Measurements from ENCODE around the gene ZNF484. TPM values are rescaled to one million over a fixed set of nuclear protein-coding genes. Genes with fewer than 3 reads are reported as not detected.
A peak's percentile ranks its signal among the peaks of the same experiment; 100 is the strongest.

The ZNF484 gene
- polyA plus RNA-seq = 2.7 to 4.0 TPM (median 2.9 TPM) in 3 replicates
- 1.0 TPM for polyA plus RNA-seq (2011; ENCODE audit: low read depth)
- polyA plus RNA-seq (2011; cell fraction: cytosol; rRNA removed) = 0.86 and 2.3 TPM in 2 replicates
- polyA plus RNA-seq (2011; cell fraction: nucleus; rRNA removed) = 4.2 and 4.8 TPM in 2 replicates
- polyA plus RNA-seq (2012; ENCODE audit: low replicate concordance) = 1.5 and 2.4 TPM in 2 replicates
- polyA minus RNA-seq = 0.85 to 12.8 TPM (median 7.3 TPM) in 3 replicates
- 4.8 TPM for polyA minus RNA-seq (2011; cell fraction: cytosol; rRNA and poly(A)+ RNA removed)
- 9.5 and 18.8 TPM in 2 replicates for polyA minus RNA-seq (2011; cell fraction: nucleus; rRNA and poly(A)+ RNA removed)

DNA sequence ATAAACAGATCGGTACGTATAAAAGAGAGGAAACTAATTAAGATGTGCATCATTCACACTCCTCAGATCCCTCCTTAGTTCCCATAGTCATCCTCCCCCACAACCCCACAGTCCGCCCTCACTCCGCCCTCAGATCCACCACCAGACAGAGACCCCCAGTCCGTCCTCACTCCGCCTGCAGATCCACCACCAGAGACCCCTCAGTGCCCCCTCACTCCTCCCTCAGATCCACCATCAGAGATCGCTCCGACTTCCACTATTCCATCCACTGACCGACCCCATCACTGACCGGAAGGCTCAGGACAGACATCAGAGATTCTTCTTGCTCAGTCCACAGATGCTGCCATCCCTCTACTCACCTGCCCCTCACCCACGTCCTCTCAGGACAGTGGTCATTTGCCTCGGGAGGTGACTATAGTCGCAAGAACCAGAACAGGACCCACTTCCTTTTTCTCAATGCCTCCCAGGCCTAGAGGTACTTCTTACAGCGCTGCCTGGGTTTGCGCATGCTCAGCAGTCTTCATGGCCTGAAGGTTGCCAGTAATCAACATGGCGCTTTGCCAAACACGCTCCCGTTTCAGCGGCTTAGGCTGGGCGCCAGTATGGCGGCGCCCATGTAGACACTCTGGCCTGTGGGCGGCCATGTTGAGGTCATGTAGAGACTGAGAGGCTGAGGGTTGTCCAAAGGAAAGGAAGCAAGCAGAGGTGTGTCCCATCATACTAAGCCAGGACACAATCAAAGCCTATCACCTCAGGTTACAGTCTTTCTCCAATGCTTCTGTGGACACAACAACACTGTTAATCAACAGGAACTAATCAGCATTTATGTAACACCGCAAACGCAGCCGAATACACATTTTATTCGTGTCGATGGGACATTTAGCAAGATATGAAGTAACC, at the start of gene ZNF484:
ZNF484 (minus strand) TSS at position 508 of the 900 bp plus-strand sequence. CDS start 3,009 bp downstream, outside the sequence.
- dilution Hi-C loops (cut with MboI; ENCODE audit: extremely low pct_ligation_motif_present, low sequenced_read_pairs) = no loop called here
- H3K79me2 ChIP-seq (ENCODE audit: control insufficient read depth, insufficient read depth, low read length) = peaks cover 20% of the 10 kb centered on the region

DNA sequence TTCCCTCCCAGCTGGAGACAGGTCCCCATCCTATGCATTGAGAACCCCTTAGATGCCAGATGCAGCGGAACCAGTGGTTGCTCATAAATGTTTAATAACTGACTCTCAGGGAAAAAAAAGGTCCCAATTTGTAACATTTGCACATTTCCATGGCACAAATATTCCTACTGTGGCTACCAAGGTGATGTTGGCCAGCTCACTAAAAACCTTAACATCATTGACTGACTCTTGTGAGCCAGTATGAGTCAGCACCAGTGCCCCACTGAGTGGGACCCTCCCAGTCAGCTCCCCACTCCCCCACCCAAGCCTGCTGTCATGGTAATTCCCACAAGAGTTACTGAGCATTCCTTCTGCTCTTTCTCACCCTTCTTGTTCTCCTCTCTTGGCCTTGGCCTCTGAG, 42.6 kb upstream of the ZNF484 start:
- no peak for FAIRE-seq
- Histone ChIP-seq H3K79me2 (ENCODE audit: control insufficient read depth, insufficient read depth, low read length) (no peaks in the 10 kb centered on the region), H3K9me1 (ENCODE audit: control insufficient read depth, extremely low read depth, insufficient read depth, low read length) (no peaks in the 10 kb centered on the region), H4K20me1 (ENCODE audit: control insufficient read depth, extremely low read depth, insufficient read depth, low read length) (no peaks in the 10 kb centered on the region), H2AFZ (ENCODE audit: control insufficient read depth, low read length) (no peak overlapping the region), H3K4me1 (ENCODE audit: control insufficient read depth, extremely low read depth, insufficient read depth, low read length) (no peaks in the 10 kb centered on the region), H3K4me3 (ENCODE audit: control insufficient read depth in 2 of 3, extremely low read depth in 1 of 3, insufficient read depth in 2 of 3, low read depth in 1 of 3, low read length in 3 of 3) (no peak overlapping the region), H3K9me3 (ENCODE audit: control insufficient read depth, low read depth, low read length) (no peaks in the 10 kb centered on the region), H3K27ac (ENCODE audit: control insufficient read depth, insufficient read depth, low read length) (no peak overlapping the region), H3K4me2 (ENCODE audit: control insufficient read depth, extremely low read depth, insufficient read depth, low read depth, low read length) (no peak overlapping the region), H3K27me3 (ENCODE audit: control insufficient read depth, extremely low read depth, insufficient read depth, low read length) (no peaks in the 10 kb centered on the region), H3K9ac (ENCODE audit: control insufficient read depth, extremely low read depth, insufficient read depth, low read length) (no peak overlapping the region), H3K36me3 (ENCODE audit: control insufficient read depth in 2 of 2, extremely low read depth in 1 of 2, insufficient read depth in 2 of 2, low read length in 2 of 2) (no peaks in the 10 kb centered on the region)
- no peak for DNase-seq (ENCODE audit: low read depth, low spot score)
- dilution Hi-C loops (cut with MboI; ENCODE audit: extremely low pct_ligation_motif_present, low sequenced_read_pairs) = no loop called here
- no peak for TF ChIP-seq EZH2 (IDR thresholded peaks at IDR 0.05; ENCODE audit: low read length)
- TF ChIP-seq, protein P1, sequence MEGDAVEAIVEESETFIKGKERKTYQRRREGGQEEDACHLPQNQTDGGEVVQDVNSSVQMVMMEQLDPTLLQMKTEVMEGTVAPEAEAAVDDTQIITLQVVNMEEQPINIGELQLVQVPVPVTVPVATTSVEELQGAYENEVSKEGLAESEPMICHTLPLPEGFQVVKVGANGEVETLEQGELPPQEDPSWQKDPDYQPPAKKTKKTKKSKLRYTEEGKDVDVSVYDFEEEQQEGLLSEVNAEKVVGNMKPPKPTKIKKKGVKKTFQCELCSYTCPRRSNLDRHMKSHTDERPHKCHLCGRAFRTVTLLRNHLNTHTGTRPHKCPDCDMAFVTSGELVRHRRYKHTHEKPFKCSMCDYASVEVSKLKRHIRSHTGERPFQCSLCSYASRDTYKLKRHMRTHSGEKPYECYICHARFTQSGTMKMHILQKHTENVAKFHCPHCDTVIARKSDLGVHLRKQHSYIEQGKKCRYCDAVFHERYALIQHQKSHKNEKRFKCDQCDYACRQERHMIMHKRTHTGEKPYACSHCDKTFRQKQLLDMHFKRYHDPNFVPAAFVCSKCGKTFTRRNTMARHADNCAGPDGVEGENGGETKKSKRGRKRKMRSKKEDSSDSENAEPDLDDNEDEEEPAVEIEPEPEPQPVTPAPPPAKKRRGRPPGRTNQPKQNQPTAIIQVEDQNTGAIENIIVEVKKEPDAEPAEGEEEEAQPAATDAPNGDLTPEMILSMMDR (optimal IDR thresholded peaks at IDR 0.05 in 1 of 3, IDR thresholded peaks at IDR 0.05 in 1 of 3, conservative IDR thresholded peaks at IDR 0.05 in 1 of 3; ENCODE audit: extremely low read depth in 1 of 3, insufficient read depth in 2 of 3, low read length in 3 of 3) = no peak

More for the DNA sequence above, at the start of gene ZNF484:
- Histone ChIP-seq H3K27me3 (ENCODE audit: control insufficient read depth, extremely low read depth, insufficient read depth, low read length) (no peaks in the 10 kb centered on the region), H3K36me3 (ENCODE audit: control insufficient read depth in 2 of 2, extremely low read depth in 1 of 2, insufficient read depth in 2 of 2, low read length in 2 of 2) (no peaks in the 10 kb centered on the region), H3K4me1 (ENCODE audit: control insufficient read depth, extremely low read depth, insufficient read depth, low read length) (peaks cover 11% of the 10 kb centered on the region), H3K9me1 (ENCODE audit: control insufficient read depth, extremely low read depth, insufficient read depth, low read length) (no peaks in the 10 kb centered on the region), H3K9me3 (ENCODE audit: control insufficient read depth, low read depth, low read length) (no peaks in the 10 kb centered on the region), H3K9ac (ENCODE audit: control insufficient read depth, extremely low read depth, insufficient read depth, low read length) (peak within 1 kb of the TSS; percentile 89), H2AFZ (ENCODE audit: control insufficient read depth, low read length) (peak within 1 kb of the TSS; percentile 100), H3K27ac (ENCODE audit: control insufficient read depth, insufficient read depth, low read length) (peak within 1 kb of the TSS; percentile 85), H4K20me1 (ENCODE audit: control insufficient read depth, extremely low read depth, insufficient read depth, low read length) (no peaks in the 10 kb centered on the region), H3K4me3 (ENCODE audit: control insufficient read depth in 2 of 3, extremely low read depth in 1 of 3, insufficient read depth in 2 of 3, low read depth in 1 of 3, low read length in 3 of 3) (peak within 1 kb of the TSS; percentile 65 to 92 (median 71)), H3K4me2 (ENCODE audit: control insufficient read depth, extremely low read depth, insufficient read depth, low read depth, low read length) (peak within 1 kb of the TSS; percentile 85)
- peak; percentile 93 for FAIRE-seq
- no peak for TF ChIP-seq EZH2 (IDR thresholded peaks at IDR 0.05; ENCODE audit: low read length)
- TF ChIP-seq, protein P1 (optimal IDR thresholded peaks at IDR 0.05 in 1 of 3, IDR thresholded peaks at IDR 0.05 in 1 of 3, conservative IDR thresholded peaks at IDR 0.05 in 1 of 3; ENCODE audit: extremely low read depth in 1 of 3, insufficient read depth in 2 of 3, low read length in 3 of 3) = no peak
- DNase-seq (ENCODE audit: low read depth, low spot score) = peak; percentile 80
